ENCODE results near the gene EHD2.
A peak's percentile ranks its signal among the peaks of the same experiment; 100 is the strongest.

The EHD2 gene

GRCh38 chr19:47750752-47751151, 37.5 kb downstream of the EHD2 start:
- Histone ChIP-seq H3K4me2 (ENCODE audit: insufficient read depth, low read length) (no peak overlapping the region), H3K4me3 (ENCODE audit: low read depth in 1 of 2, low read length in 2 of 2) (no peak overlapping the region), H3K9ac (ENCODE audit: low read depth, low read length) (no peak overlapping the region), H3K9me3 (ENCODE audit: insufficient read depth, low read length, severe bottlenecking) (no peaks in the 10 kb centered on the region), H3K27me3 (ENCODE audit: insufficient read depth, low read length, poor library complexity) (no peaks in the 10 kb centered on the region), H3K36me3 (ENCODE audit: insufficient read depth, low read length) (peaks cover 85% of the 10 kb centered on the region), H3K27ac (ENCODE audit: low read length) (no peak overlapping the region), H2AFZ (ENCODE audit: low read depth, low read length) (no peak overlapping the region), H4K20me1 (ENCODE audit: insufficient read depth, low read length) (peaks cover 59% of the 10 kb centered on the region), H3K4me1 (ENCODE audit: insufficient read depth, low read length) (peaks cover 19% of the 10 kb centered on the region), H3K79me2 (ENCODE audit: insufficient read depth, low read length) (peaks cover 37% of the 10 kb centered on the region)
- TF ChIP-seq EZH2 (IDR thresholded peaks at IDR 0.05; ENCODE audit: borderline replicate concordance, low read depth, low read length, severe bottlenecking), result no peak
- TF ChIP-seq CTCF (IDR thresholded peaks at IDR 0.05; ENCODE audit: borderline replicate concordance, extremely low read depth, low read length, poor library complexity, severe bottlenecking), result no peak
- ATAC-seq (ENCODE audit: insufficient read depth, low read depth), result no peak
- DNase-seq, result no peak

GRCh38 chr19:47752440-47753211, 39.4 kb downstream of the EHD2 start:
- Histone ChIP-seq H3K9ac (ENCODE audit: low read depth, low read length) (no peak overlapping the region), H4K20me1 (ENCODE audit: insufficient read depth, low read length) (peaks cover 72% of the 10 kb centered on the region), H3K4me2 (ENCODE audit: insufficient read depth, low read length) (no peak overlapping the region), H2AFZ (ENCODE audit: low read depth, low read length) (no peak overlapping the region), H3K9me3 (ENCODE audit: insufficient read depth, low read length, severe bottlenecking) (no peaks in the 10 kb centered on the region), H3K27me3 (ENCODE audit: insufficient read depth, low read length, poor library complexity) (no peaks in the 10 kb centered on the region), H3K4me3 (ENCODE audit: low read depth in 1 of 2, low read length in 2 of 2) (no peak overlapping the region), H3K36me3 (ENCODE audit: insufficient read depth, low read length) (peaks cover 92% of the 10 kb centered on the region), H3K4me1 (ENCODE audit: insufficient read depth, low read length) (peaks cover 4% of the 10 kb centered on the region; the same call in 1 of the 2 replicates), H3K79me2 (ENCODE audit: insufficient read depth, low read length) (peaks cover 20% of the 10 kb centered on the region), H3K27ac (ENCODE audit: low read length) (no peak overlapping the region; the same call in 1 of the 2 replicates)
- TF ChIP-seq EZH2 (IDR thresholded peaks at IDR 0.05; ENCODE audit: borderline replicate concordance, low read depth, low read length, severe bottlenecking) (no peak), CTCF (IDR thresholded peaks at IDR 0.05; ENCODE audit: borderline replicate concordance, extremely low read depth, low read length, poor library complexity, severe bottlenecking) (no peak)
- DNase-seq (peak; percentile 37), ATAC-seq (ENCODE audit: insufficient read depth, low read depth) (peak; percentile 59)

- no peak overlapping the region for H3K4me3 ChIP-seq (ENCODE audit: low read depth in 1 of 2, low read length in 2 of 2)
- H3K27ac ChIP-seq (ENCODE audit: low read length), result no peak overlapping the region
- no peaks in the 10 kb centered on the region for H3K9me3 ChIP-seq (ENCODE audit: insufficient read depth, low read length, severe bottlenecking)
- no peak overlapping the region for H3K4me2 ChIP-seq (ENCODE audit: insufficient read depth, low read length)
- no peak; the same call in 2 of the 3 replicates for ATAC-seq (ENCODE audit: insufficient read depth, low read depth)
- DNase-seq, result no peak
- no peaks in the 10 kb centered on the region for H3K4me1 ChIP-seq (ENCODE audit: insufficient read depth, low read length)
- no peaks in the 10 kb centered on the region for H3K27me3 ChIP-seq (ENCODE audit: insufficient read depth, low read length, poor library complexity)
- peaks cover 85% of the 10 kb centered on the region for H3K36me3 ChIP-seq (ENCODE audit: insufficient read depth, low read length)
- no peak overlapping the region for H3K9ac ChIP-seq (ENCODE audit: low read depth, low read length)
- peaks cover 6% of the 10 kb centered on the region; the same call in 1 of the 2 replicates for H3K79me2 ChIP-seq (ENCODE audit: insufficient read depth, low read length)
- H2AFZ ChIP-seq (ENCODE audit: low read depth, low read length), result no peak overlapping the region
- H4K20me1 ChIP-seq (ENCODE audit: insufficient read depth, low read length), result peaks cover 62% of the 10 kb centered on the region
- no peak for TF ChIP-seq CTCF (IDR thresholded peaks at IDR 0.05; ENCODE audit: borderline replicate concordance, extremely low read depth, low read length, poor library complexity, severe bottlenecking)
Measured at GRCh38 chr19:47754206-47755064, 41.2 kb downstream of the EHD2 start.

Data from DND-41 (cell line).